ENCODE measurements around the gene KIAA1549. TPM values are rescaled to one million over a fixed set of nuclear protein-coding genes. Genes with fewer than 3 reads are reported as not detected.

The KIAA1549 gene
- total and polyA plus RNA-seq, 10 of the 15 experiments (the other 5 are each of a cell fraction or from before 2014, with no cell fraction given), result 0.02 to 0.82 (median 0.22) TPM

GRCh38 chr7:138907850-138908249 lies 73.3 kb downstream of the KIAA1549 start:
- ChIA-PET RAD21 (ENCODE audit: unreplicated experiment) (no interaction called here), SMC1A (ENCODE audit: uncharacterized antibody, unreplicated experiment) (no interaction called here), POLR2A (no interaction called here), CTCF (interaction anchor here (0.9 to 1.2 kb wide), 2 partner anchors 21 kb away, joined by 3 to 6 read pairs; no protein-coding TSS in a partner anchor)
- no peak overlapping the region for H2AFZ ChIP-seq (ENCODE audit: control insufficient read depth, low read depth, low read length)
- FAIRE-seq (no peak), DNase-seq (ENCODE audit: low read depth, low spot score) (no peak), ATAC-seq (no peak)
- in situ Hi-C loops (cut with MboI) (no loop called here), intact Hi-C loops (cut with micrococcal nuclease; ENCODE audit: unreplicated experiment) (no loop called here)
- no peaks in the 10 kb centered on the region for H4K20me1 ChIP-seq (ENCODE audit: control insufficient read depth, insufficient read depth)
- no peaks in the 10 kb centered on the region for H3K79me2 ChIP-seq (ENCODE audit: control insufficient read depth, insufficient read depth, low read length)
- H3K27ac ChIP-seq (ENCODE audit: control insufficient read depth, insufficient read depth), result no peak overlapping the region
- H3K4me3 ChIP-seq, result no peak overlapping the region
- no peaks in the 10 kb centered on the region for H3K4me1 ChIP-seq (ENCODE audit: control insufficient read depth, insufficient read depth, low read length)
- no peak overlapping the region for H3K9ac ChIP-seq (ENCODE audit: control insufficient read depth, insufficient read depth, low read length)
- no peak for TF ChIP-seq WRNIP1 (IDR thresholded peaks at IDR 0.05; ENCODE audit: borderline replicate concordance, low read depth, low read length)
- TF ChIP-seq, protein P1, sequence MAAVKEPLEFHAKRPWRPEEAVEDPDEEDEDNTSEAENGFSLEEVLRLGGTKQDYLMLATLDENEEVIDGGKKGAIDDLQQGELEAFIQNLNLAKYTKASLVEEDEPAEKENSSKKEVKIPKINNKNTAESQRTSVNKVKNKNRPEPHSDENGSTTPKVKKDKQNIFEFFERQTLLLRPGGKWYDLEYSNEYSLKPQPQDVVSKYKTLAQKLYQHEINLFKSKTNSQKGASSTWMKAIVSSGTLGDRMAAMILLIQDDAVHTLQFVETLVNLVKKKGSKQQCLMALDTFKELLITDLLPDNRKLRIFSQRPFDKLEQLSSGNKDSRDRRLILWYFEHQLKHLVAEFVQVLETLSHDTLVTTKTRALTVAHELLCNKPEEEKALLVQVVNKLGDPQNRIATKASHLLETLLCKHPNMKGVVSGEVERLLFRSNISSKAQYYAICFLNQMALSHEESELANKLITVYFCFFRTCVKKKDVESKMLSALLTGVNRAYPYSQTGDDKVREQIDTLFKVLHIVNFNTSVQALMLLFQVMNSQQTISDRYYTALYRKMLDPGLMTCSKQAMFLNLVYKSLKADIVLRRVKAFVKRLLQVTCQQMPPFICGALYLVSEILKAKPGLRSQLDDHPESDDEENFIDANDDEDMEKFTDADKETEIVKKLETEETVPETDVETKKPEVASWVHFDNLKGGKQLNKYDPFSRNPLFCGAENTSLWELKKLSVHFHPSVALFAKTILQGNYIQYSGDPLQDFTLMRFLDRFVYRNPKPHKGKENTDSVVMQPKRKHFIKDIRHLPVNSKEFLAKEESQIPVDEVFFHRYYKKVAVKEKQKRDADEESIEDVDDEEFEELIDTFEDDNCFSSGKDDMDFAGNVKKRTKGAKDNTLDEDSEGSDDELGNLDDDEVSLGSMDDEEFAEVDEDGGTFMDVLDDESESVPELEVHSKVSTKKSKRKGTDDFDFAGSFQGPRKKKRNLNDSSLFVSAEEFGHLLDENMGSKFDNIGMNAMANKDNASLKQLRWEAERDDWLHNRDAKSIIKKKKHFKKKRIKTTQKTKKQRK (IDR thresholded peaks at IDR 0.05; ENCODE audit: low read depth, low read length), result no peak
- no peak for TF ChIP-seq ZNF217 (IDR thresholded peaks at IDR 0.05)
- no peak for TF ChIP-seq RELA (IDR thresholded peaks at IDR 0.05; ENCODE audit: borderline replicate concordance, partially characterized antibody)
- TF ChIP-seq CREB1 (IDR thresholded peaks at IDR 0.05; ENCODE audit: low read depth), result no peak
- no peak for TF ChIP-seq ZBTB40 (IDR thresholded peaks at IDR 0.05; ENCODE audit: borderline replicate concordance)
- no peak for TF ChIP-seq POU2F2 (IDR thresholded peaks at IDR 0.05; ENCODE audit: borderline replicate concordance, low read depth, low read length)
- TF ChIP-seq IRF4 (IDR thresholded peaks at IDR 0.05; ENCODE audit: low read depth, low read length), result no peak
- no peak for TF ChIP-seq HDAC6 (IDR thresholded peaks at IDR 0.05; ENCODE audit: unreplicated experiment)
- TF ChIP-seq ASH2L (IDR thresholded peaks at IDR 0.05; ENCODE audit: borderline replicate concordance, low read depth), result no peak
- no peak for TF ChIP-seq PAX8 (IDR thresholded peaks at IDR 0.05)
- H3K27me3 ChIP-seq (replicated peaks in 1 of 2; ENCODE audit: control insufficient read depth in 2 of 2, insufficient read depth in 2 of 2, low read length in 1 of 2), result no peaks in the 10 kb centered on the region
- 52% methylated on average over 8 of the region's 8 CpGs for WGBS (ENCODE audit: insufficient coverage, insufficient replicate concordance, low lambda C conversion rate, missing lambda C conversion rate)
- no TSS peak for BruUV-seq (replicated peaks)
- no peak overlapping the region for H3K4me2 ChIP-seq (ENCODE audit: control insufficient read depth, insufficient read depth)
- no peaks in the 10 kb centered on the region for H3K9me3 ChIP-seq (replicated peaks; ENCODE audit: control insufficient read depth, insufficient read depth, low read length)
- H3K36me3 ChIP-seq (ENCODE audit: control insufficient read depth in 2 of 2, insufficient read depth in 2 of 2, low read length in 1 of 2), result no peaks in the 10 kb centered on the region
